ENCODE data around the gene POLR3A.

The POLR3A gene

GRCh38 chr10:77974396-77975074 is 54.8 kb downstream of the POLR3A start:
- peak in 1 of 3 experiments; percentile 7 for DNase-seq

DNA sequence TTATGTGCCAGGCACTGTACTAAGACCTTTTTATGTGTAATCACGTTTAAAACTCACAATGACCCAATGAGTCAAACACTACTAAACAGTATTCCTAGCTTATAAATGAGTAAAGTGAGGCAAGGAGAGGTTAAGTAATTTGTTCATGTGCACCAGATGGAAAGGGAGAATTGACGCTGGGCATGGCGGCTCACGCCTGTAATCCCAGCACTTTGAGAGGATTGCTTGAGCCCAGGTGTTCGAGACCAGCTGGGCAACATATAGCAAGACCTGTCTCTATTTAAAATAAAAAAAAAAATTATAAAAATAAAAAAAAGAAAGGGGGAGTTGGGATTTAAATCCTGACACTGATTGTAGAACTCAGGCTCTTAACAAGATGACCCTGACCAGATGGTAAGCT is 56.0 kb downstream of the POLR3A start:
- DNase-seq = no peak

DNA sequence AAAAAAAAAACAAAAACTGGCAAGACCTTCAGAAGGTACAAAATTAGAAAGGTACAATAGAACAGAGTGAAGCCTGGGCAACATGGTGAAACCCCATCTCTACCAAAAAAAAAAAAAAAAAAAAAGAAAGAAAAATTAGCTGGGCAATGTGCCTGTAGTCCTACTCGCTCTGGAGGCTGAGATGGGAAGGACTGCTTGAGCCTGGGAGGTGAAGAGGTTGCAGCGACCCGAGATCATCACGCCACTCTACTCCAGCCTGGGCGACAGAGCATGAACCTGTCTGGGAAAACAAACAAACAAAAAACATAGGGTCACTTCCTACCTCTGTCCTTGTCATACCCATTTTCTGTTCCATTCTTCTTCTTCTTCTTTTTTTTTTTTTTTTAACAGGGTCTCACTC is 57.2 kb downstream of the POLR3A start:
- no peak for DNase-seq

GRCh38 chr10:77971804-77972144 is 57.5 kb downstream of the POLR3A start:
- DNase-seq = no peak

GRCh38 chr10:77970869-77971803 is 58.2 kb downstream of the POLR3A start:
- DNase-seq = peak in 1 of 3 experiments; percentile 1

- no peak for DNase-seq
Observed at GRCh38 chr10:77969114-77969513, 60.2 kb downstream of the POLR3A start.

GRCh38 chr10:77967611-77968022 is 61.7 kb downstream of the POLR3A start:
- peak in 2 of 3 experiments; percentile 53 to 82 for DNase-seq

- DNase-seq = no peak
Observed at GRCh38 chr10:77965294-77965693, 64.0 kb downstream of the POLR3A start.

DNA sequence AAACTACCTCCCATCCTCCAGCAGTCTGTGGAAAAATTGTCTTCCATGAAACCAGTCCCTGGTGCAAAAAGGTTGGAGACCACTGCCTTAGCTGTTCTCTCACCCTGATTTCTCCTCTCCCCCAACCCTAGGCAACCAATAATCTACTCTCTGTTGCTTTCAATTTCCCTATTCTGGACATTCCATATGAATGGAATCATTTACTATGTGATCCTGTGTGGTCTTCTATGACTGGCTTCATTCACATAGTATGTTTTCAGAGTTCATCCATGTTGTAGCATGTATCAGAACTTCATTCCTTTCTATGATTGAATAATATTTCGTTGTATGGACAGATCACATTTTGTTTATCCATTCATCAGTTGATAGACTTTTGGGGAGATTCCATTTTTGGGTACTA is 64.5 kb downstream of the POLR3A start:
- no peak for DNase-seq

DNA sequence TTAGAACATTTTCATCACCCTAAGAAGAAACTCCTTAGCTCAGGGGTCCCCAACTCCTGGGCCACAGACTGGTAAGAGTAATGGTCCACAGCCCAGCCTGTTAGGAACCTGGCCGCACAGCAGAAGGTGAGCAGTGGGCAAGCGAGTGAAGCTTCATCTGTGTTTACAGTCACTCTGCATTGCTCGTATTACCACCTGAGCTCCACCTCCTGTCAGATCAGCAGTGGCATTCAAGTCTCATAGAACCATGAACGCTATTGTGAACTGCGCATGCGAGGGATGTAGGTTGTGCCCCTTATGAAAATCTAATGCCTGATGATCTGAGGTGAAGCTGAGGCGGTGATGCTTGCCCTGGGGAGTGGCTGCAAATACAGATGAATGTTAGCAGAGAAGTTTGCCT is 65.4 kb downstream of the POLR3A start:
- no peak for DNase-seq

GRCh38 chr10:77962350-77963146 is 66.8 kb downstream of the POLR3A start:
- DNase-seq = no peak

DNA sequence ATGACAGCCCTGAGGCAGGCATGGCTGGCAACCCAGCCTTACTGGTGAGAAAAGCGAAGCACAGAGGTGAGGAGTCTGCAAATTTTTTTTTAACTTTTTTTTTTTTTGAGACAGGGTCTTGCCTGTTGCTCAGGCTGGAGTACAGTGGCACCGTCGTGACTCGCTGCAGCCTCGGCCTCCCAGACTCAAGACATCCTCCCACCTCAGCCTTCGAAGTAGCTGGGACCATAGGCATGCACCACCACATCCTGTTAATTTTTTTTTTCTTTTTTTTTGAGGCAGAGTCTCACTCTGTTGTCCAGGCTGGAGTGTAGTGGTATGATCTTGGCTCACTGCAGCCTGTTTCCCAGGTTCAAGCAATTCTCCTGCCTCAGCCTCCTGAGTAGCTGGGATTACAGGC is 67.6 kb downstream of the POLR3A start:
- DNase-seq = no peak

GRCh38 chr10:77960829-77961329 is 68.4 kb downstream of the POLR3A start:
- no peak for DNase-seq

DNA sequence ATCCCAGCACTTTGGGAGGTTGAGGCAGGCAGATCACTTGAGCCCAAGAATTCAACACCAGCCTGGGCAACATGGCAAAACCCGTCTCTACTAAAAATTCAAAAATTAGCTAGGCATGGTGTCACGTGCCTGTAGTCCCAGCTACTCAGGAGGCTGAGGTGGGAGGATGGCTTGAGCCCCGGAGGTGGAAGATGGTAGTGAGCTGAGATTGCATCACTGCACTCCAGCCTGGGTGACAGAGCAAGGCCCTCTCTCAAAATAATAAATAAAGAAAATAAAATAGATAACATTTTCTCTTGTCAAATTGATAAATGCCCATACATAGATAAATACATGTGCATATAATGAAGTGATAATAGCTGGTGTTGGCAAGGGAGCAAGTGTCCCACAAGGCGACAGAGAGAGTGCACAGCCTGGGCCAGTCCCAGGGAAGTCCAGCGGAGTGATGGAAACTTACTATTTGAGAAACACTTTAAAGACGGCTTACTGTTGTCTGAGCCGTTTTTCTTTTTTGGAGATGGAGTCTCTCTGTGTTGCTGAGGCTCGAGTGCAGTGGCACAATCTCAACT is 69.3 kb downstream of the POLR3A start:
- DNase-seq = no peak

DNA sequence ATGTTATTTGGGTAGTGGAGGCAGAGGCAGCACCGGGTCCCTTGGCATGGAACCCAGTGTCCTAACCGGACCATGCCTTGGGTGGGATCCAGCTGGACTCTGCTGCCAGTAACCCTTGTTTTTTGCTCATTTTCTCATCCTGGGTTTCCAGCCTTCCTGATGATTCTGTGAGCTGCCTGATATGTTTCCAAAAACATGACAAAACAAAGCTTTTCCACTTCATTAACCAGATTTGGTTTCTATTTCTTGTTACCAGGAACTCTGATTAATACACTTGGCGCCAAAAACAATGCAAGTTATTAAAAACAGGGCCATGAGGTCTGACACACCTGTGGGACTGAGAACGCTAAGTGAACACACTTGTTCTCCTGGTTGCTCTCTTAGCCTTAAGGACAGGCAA is 69.9 kb downstream of the POLR3A start:
- no peak for DNase-seq

DNA sequence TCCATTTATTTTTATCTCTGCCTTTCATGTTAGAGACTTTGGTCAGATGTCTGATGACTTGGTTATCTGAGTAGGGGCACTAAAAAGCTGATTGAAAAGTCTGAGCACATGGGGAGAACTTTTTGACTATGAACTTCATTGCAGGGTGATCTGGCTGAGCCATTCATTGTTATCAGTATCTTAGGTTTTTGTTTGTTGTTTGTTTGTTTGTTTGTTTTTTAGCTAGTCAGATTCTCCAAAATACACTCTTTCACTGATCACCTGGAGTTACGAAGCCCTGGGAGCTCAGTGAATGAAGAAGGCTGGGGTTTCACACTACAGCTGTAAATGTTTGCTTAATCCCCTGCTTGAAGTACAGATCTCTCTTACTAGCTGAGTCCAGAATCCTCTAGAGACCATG is 74.2 kb downstream of the POLR3A start:
- DNase-seq = no peak

GRCh38 chr10:77949167-77949566 is 80.1 kb downstream of the POLR3A start:
- DNase-seq = no peak

- DNase-seq = no peak
Observed at GRCh38 chr10:77946084-77946483, 83.2 kb downstream of the POLR3A start.

DNA sequence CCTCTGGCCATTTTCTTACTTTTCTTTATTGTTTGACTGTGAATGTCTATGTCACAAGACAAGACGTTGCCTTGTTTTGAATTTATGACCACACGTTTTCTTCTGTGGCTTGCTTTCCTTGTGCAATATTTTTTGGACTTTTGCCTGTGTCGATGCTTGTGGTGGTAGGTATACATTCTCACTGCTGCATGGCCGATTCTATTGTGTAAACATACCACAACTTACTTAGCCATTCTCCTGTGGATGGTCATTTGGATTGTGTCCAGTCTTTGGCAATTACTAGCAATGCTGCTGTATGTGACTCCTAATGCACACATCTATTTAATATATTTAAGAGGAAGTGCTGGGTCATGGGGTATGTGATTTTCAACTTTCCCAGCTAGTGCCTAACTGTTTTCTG is 84.8 kb downstream of the POLR3A start:
- DNase-seq = no peak

DNA sequence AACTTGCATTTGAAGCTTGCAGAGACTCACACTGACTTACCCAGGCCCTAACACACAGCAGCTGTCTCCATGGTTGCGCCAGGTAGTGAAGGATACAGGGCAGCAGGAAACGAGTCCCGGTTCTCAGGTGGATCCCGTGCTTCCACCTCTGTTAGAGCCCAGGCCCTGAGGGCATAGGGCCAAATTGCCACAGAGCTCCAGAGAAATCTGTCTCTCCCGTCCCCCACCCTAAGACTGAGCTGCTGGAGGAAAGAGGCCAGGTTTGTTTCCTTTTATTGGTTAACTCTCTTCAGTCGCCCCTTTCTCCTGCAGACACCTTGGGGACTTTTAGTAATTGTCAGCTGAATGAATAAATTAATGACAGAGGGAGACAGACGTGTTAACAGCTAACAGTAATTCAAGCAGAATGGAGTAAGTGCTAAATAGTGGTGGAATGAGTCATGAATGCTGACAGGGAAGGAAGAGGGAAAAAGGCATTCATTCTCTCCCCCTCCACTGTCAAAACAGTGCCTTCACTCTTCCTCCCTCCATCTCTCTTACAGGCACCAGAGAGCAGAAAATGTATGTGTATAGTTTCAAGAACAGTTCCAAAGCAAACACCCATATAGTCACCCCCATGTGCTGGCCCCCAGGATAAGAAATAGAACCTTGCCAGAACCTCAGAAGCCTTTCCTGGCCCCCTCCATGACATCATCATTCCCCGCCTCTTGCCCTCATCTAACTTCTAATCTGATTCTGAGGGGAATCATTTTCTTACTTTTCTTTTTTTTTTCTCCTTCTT is 86.0 kb downstream of the POLR3A start:
- peak in 2 of 3 experiments; percentile 22 to 59 for DNase-seq

DNA sequence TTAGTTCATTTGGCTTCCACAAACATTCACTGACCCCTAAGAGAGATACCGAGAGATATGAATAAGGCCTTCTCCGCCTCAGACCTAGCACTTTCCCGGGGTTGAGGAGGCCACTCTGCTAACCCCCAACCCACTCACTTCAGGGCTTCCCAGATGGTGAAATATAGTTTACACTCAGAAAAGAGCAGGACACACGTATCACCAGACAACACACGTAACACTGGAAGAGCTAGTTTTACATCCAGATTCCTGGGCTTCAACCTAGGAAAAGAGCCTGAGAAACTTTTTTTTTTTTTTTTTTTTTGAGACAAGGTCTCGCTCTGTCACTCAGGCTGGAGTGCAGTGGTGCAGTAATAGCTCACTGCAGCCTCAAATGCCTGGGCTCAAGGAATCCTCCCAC is 87.5 kb downstream of the POLR3A start:
- no peak for DNase-seq

DNA sequence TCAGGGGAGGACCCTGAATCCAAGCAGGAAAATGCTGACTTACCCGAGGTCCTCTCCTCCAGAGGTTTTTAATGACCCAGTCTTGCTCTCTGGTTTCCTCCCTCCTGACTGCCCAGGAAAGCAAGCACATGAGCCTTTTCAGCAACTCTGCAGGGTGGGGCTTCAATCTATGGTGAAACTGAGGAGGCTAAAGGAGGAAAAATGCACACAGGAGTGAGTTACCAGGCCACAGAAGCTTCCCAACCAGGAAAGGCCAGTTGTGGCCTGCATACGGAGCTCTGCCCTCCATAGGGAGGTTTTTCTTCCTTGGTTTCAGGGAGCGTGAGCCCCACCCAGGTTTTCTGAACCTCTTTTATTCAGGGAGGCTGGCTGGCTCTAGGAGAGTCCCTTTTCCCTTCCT is 88.7 kb downstream of the POLR3A start:
- DNase-seq = no peak

Measured in NCI-H1417 (cell line).